CD14-positive monocyte (primary cell): Measurements from ENCODE around the gene PTGER1. TPM values are rescaled to one million over a fixed set of nuclear protein-coding genes. Genes with fewer than 3 reads are reported as not detected.

Experiments used
- DNase-seq, 3 donors: peaks; one replicate each; pipeline ENCODE4 v3.0.0-alpha.2; 2011 to 2022
- H2AFZ ChIP-seq: 2 replicates; pipeline ENCODE4 v1.6.0; 2012; ENCODE audit warnings: mild to moderate bottlenecking, low read depth, low read length, inconsistent platforms; ENCODE audit not compliant: insufficient read depth, poor library complexity, severe bottlenecking
- H3K27ac ChIP-seq, 2 donors: 1 replicate in 1 of 2; 2 replicates in 1 of 2; pipeline ENCODE4 v1.5.1; 2012 to 2013; ENCODE audit warnings: low read length in 2 of 2, control low read depth in 1 of 2, inconsistent platforms in 1 of 2, low read depth in 1 of 2, mild to moderate bottlenecking in 1 of 2
- H3K27me3 ChIP-seq, 2 donors: one replicate each; pipeline versions ENCODE4 v1.6.0 to v1.6.1; 2011 to 2013; ENCODE audit warnings: low read length in 2 of 2; ENCODE audit not compliant: control insufficient read depth in 2 of 2, insufficient read depth in 2 of 2
- H3K36me3 ChIP-seq, 2 donors: replicated peaks in 1 of 2; 1 replicate in 1 of 2; 2 replicates in 1 of 2; pipeline versions ENCODE4 v1.5.1 to v1.6.1; 2012 to 2013; ENCODE audit warnings: low read length in 2 of 2, control low read depth in 1 of 2, inconsistent platforms in 1 of 2, mild to moderate bottlenecking in 1 of 2; ENCODE audit not compliant: insufficient read depth in 2 of 2, control insufficient read depth in 1 of 2
- H3K4me1 ChIP-seq, 2 donors: 1 replicate in 1 of 2; 2 replicates in 1 of 2; pipeline versions ENCODE4 v1.5.1 to v1.6.1; 2012 to 2013; ENCODE audit warnings: low read length in 2 of 2, control low read depth in 1 of 2, inconsistent platforms in 1 of 2, mild to moderate bottlenecking in 1 of 2, moderate library complexity in 1 of 2; ENCODE audit not compliant: insufficient read depth in 2 of 2, control insufficient read depth in 1 of 2
- H3K4me2 ChIP-seq: replicated peaks from 2 replicates; pipeline ENCODE3; 2012; ENCODE audit warnings: low read length, moderate library complexity, mild to moderate bottlenecking; ENCODE audit not compliant: poor library complexity, severe bottlenecking; ENCODE audit errors: extremely low read depth
- H3K4me3 ChIP-seq, 3 experiments: fragments of 200-600 bp in 1 of 3; sonication (generic) in 1 of 3; replicated peaks in 1 of 3; 1 replicate in 2 of 3; 2 replicates in 1 of 3; pipeline ENCODE4 v1.5.1; 2011 to 2013; ENCODE audit warnings: low read length in 3 of 3, mild to moderate bottlenecking in 3 of 3, control low read depth in 2 of 3, low read depth in 2 of 3, inconsistent platforms in 1 of 3, moderate library complexity in 1 of 3
- H3K79me2 ChIP-seq: 2 replicates; pipeline ENCODE4 v1.6.0; 2012; ENCODE audit warnings: mild to moderate bottlenecking, control low read depth, inconsistent platforms, low read length, moderate library complexity; ENCODE audit not compliant: insufficient read depth
- H3K9ac ChIP-seq: 2 replicates; pipeline ENCODE4 v1.6.0; 2017; ENCODE audit warnings: low read length, mild to moderate bottlenecking; ENCODE audit not compliant: insufficient read depth, poor library complexity, severe bottlenecking
- H3K9me3 ChIP-seq, 2 donors: replicated peaks in 1 of 2; 1 replicate in 1 of 2; 2 replicates in 1 of 2; pipeline versions ENCODE4 v1.5.1 to v1.6.1; 2012 to 2013; ENCODE audit warnings: low read length in 2 of 2, control low read depth in 1 of 2; ENCODE audit not compliant: control insufficient read depth in 1 of 2, insufficient read depth in 1 of 2
- H4K20me1 ChIP-seq: 2 replicates; pipeline ENCODE4 v1.6.0; 2012; ENCODE audit warnings: mild to moderate bottlenecking, low read length, control low read depth, moderate library complexity; ENCODE audit not compliant: insufficient read depth
- H3K27ac Mint-ChIP-seq, 7 donors: one replicate each; pipeline ENCODE4 v1.8.0; 2020; ENCODE audit warnings: mild to moderate bottlenecking in 7 of 7, mixed read lengths in 7 of 7, moderate library complexity in 6 of 7, inconsistent platforms in 2 of 7
- H3K27me3 Mint-ChIP-seq, 3 donors: one replicate each; pipeline ENCODE4 v1.8.0; 2021 to 2022; ENCODE audit warnings: low read depth in 3 of 3, mild to moderate bottlenecking in 3 of 3, mixed read lengths in 3 of 3, moderate library complexity in 3 of 3, inconsistent platforms in 1 of 3
- H3K36me3 Mint-ChIP-seq, 2 donors: one replicate each; pipeline ENCODE4 v1.8.0; 2020; ENCODE audit warnings: mixed read lengths in 2 of 2, inconsistent platforms in 1 of 2, mild to moderate bottlenecking in 1 of 2
- H3K4me1 Mint-ChIP-seq: one replicate; pipeline ENCODE4 v1.8.0; 2020; ENCODE audit warnings: mild to moderate bottlenecking, mixed read lengths
- H3K4me3 Mint-ChIP-seq, 2 donors: one replicate each; pipeline ENCODE4 v1.8.0; 2020; ENCODE audit warnings: mild to moderate bottlenecking in 2 of 2, mixed read lengths in 2 of 2, moderate library complexity in 1 of 2
- H3K9me3 Mint-ChIP-seq, 7 donors: one replicate each; pipeline ENCODE4 v1.8.0; 2020 to 2022; ENCODE audit warnings: mixed read lengths in 7 of 7, mild to moderate bottlenecking in 6 of 7, moderate library complexity in 6 of 7, inconsistent platforms in 2 of 7
- CTCF ChIP-seq: fragments of 200-600 bp; IDR thresholded peaks from one replicate; pipeline ENCODE4 v1.8.0; 2022; ENCODE audit warnings: antibody characterized with exemption, mild to moderate bottlenecking
- WGBS: methylation state at CpG from one replicate; pipeline ENCODE4 v1.1.5; 2013; ENCODE audit warnings: missing lambda C conversion rate; ENCODE audit not compliant: insufficient coverage; 5-methylcytosine and 5-hydroxymethylcytosine counted together
- intact Hi-C, 2 donors: fragments of 100-400 bp; cut with micrococcal nuclease; formaldehyde crosslinking; loops; one replicate each; pipeline versions ENCODE4 v1.15.0 to v1.15.1; 2023
- polyA plus RNA-seq, 3 donors: library from polyadenylated mRNA; depleted of rRNA in 1 of 3; unstranded in 2 of 3; stranded (reverse) in 1 of 3; fragments of 300-500 nt in 2 of 3; fragments of >200 nt in 1 of 3; fragmentation: Illumina TruSeq in 2 of 3; gene quantifications; 1 replicate in 2 of 3; 2 replicates in 1 of 3; pipeline ENCODE4 v1.2.3, GENCODE V29; 2012 to 2021

The PTGER1 gene
- polyA plus RNA-seq, 3 donors: not detected

- Histone ChIP-seq H3K36me3 (peaks cover 43 to 57% of the 10 kb centered on the region in 2 donors), H3K9ac (peak overlapping the region; percentile 55), H3K4me3 (peak overlapping the region in 2 of 3 experiments; percentile 78 to 91), H3K79me2 (peaks cover 86% of the 10 kb centered on the region), H3K27ac (peak overlapping the region; percentile 41 to 81), H2AFZ (no peak overlapping the region), H4K20me1 (peaks cover 23% of the 10 kb centered on the region), H3K4me2 (peak overlapping the region; percentile 93), H3K4me1 (peaks cover 37 to 44% of the 10 kb centered on the region in 2 donors), H3K9me3 (no peaks in the 10 kb centered on the region), H3K27me3 (no peaks in the 10 kb centered on the region)
- H3K27ac Mint-ChIP-seq: peak overlapping the region in 5 of 7 donors; percentile 46 to 98 (median 91)
- DNase-seq: no peak
- peaks cover 39 to 61% of the 10 kb centered on the region in 2 donors for H3K36me3 Mint-ChIP-seq
- no peaks in the 10 kb centered on the region for H3K9me3 Mint-ChIP-seq
- peak overlapping the region; percentile 80 to 94 for H3K4me3 Mint-ChIP-seq
- intact Hi-C loops: no loop called here
- no peak for TF ChIP-seq CTCF
- H3K27me3 Mint-ChIP-seq: no peaks in the 10 kb centered on the region
- H3K4me1 Mint-ChIP-seq: peaks cover 45% of the 10 kb centered on the region
- 96% methylated on average over 26 of the region's 34 CpGs for whole genome bisulfite sequencing
Observed at GRCh38 chr19:14441041-14441938, 33.9 kb downstream of the PTGER1 start.

GRCh38 chr19:14440049-14440448 is 35.1 kb downstream of the PTGER1 start:
- intact Hi-C loops: no loop called here
- no peaks in the 10 kb centered on the region for H3K27me3 ChIP-seq
- peak overlapping the region; percentile 66 to 91 (median 78) for H3K4me3 ChIP-seq
- peaks cover 45 to 54% of the 10 kb centered on the region in 2 donors for H3K4me1 ChIP-seq
- Mint-ChIP-seq H3K36me3 (peaks cover 31 to 54% of the 10 kb centered on the region in 2 donors), H3K27ac (peak overlapping the region; percentile 76 to 98 (median 93)), H3K4me3 (peak overlapping the region; percentile 80 to 94), H3K27me3 (no peaks in the 10 kb centered on the region), H3K4me1 (peaks cover 51% of the 10 kb centered on the region), H3K9me3 (no peaks in the 10 kb centered on the region)
- TF ChIP-seq CTCF: no peak
- H4K20me1 ChIP-seq: peaks cover 17% of the 10 kb centered on the region
- H3K9ac ChIP-seq: peak overlapping the region; percentile 55
- H2AFZ ChIP-seq: peak overlapping the region; percentile 91
- 1% methylated on average over 9 of the region's 9 CpGs for WGBS
- DNase-seq: peak; percentile 82 to 86 (median 83)
- H3K9me3 ChIP-seq: no peaks in the 10 kb centered on the region
- peak overlapping the region; percentile 93 for H3K4me2 ChIP-seq
- H3K27ac ChIP-seq: peak overlapping the region; percentile 41 to 81
- H3K36me3 ChIP-seq: peaks cover 33 to 44% of the 10 kb centered on the region in 2 donors
- H3K79me2 ChIP-seq: peaks cover 93% of the 10 kb centered on the region
